Activated naive CD4-positive, alpha-beta T cell treated with anti-CD3 and anti-CD28 coated beads for 36 hours (primary cell): ENCODE results near the gene DAAM2. TPM values are rescaled to one million over a fixed set of nuclear protein-coding genes. Genes with fewer than 3 reads are reported as not detected.

Experiments used
- CTCF ChIA-PET: fragments of 350-600 bp; sonication (Branson Sonifier 250); formaldehyde crosslinking; loops from one replicate; lab custom pipeline; 2021; ENCODE audit warnings: antibody characterized with exemption; lab: Charles Lee
- DNase-seq: peaks from one replicate; pipeline ENCODE4 v3.0.0-alpha.2; 2020
- H3K27ac Mint-ChIP-seq: one replicate; pipeline ENCODE4 v1.8.0; 2021; ENCODE audit warnings: mild to moderate bottlenecking, mixed read lengths
- H3K27me3 Mint-ChIP-seq: one replicate; pipeline ENCODE4 v1.8.0; 2021; ENCODE audit warnings: low read depth, mixed read lengths
- H3K36me3 Mint-ChIP-seq: one replicate; pipeline ENCODE4 v1.8.0; 2021; ENCODE audit warnings: low read depth, mixed read lengths
- H3K4me1 Mint-ChIP-seq: one replicate; pipeline ENCODE4 v1.8.0; 2021; ENCODE audit warnings: low read depth, mixed read lengths
- H3K4me3 Mint-ChIP-seq: one replicate; pipeline ENCODE4 v1.8.0; 2021; ENCODE audit warnings: mild to moderate bottlenecking, moderate library complexity, mixed read lengths
- H3K9me3 Mint-ChIP-seq: one replicate; pipeline ENCODE4 v1.8.0; 2021; ENCODE audit warnings: mixed read lengths
- intact Hi-C: fragments of 100-400 bp; cut with micrococcal nuclease; formaldehyde crosslinking; loops from one replicate; pipeline ENCODE4 v1.15.1; 2023
- total RNA-seq, 2 experiments: library from RNA; stranded (reverse); gene quantifications; one replicate each; pipeline ENCODE4 v1.2.3, GENCODE V29; 2021

DAAM2 gene
- total RNA-seq, 2 experiments from 2014 or later = not detected

GRCh38 chr6:39792540-39793450, 619 bp downstream of the DAAM2 start:
- H3K36me3 Mint-ChIP-seq = no peaks in the 10 kb centered on the region
- DNase-seq = no peak
- no peak overlapping the region for H3K4me3 Mint-ChIP-seq
- peaks cover 41% of the 10 kb centered on the region for H3K27me3 Mint-ChIP-seq
- H3K4me1 Mint-ChIP-seq = peaks cover 5% of the 10 kb centered on the region
- CTCF ChIA-PET = interaction anchor here (0.6 kb wide), 1 partner anchor 17 kb away, joined by 3 read pairs; no protein-coding TSS in a partner anchor
- no peaks in the 10 kb centered on the region for H3K9me3 Mint-ChIP-seq
- intact Hi-C loops = no loop called here
- H3K27ac Mint-ChIP-seq = no peak overlapping the region

- no peaks in the 10 kb centered on the region for H3K9me3 Mint-ChIP-seq
- intact Hi-C loops = no loop called here
- H3K27me3 Mint-ChIP-seq = peaks cover 40% of the 10 kb centered on the region
- DNase-seq = no peak
- H3K27ac Mint-ChIP-seq = no peak overlapping the region
- H3K36me3 Mint-ChIP-seq = no peaks in the 10 kb centered on the region
- H3K4me1 Mint-ChIP-seq = peaks cover 5% of the 10 kb centered on the region
- CTCF ChIA-PET = interaction anchor here (0.6 kb wide), 1 partner anchor 16 kb away, joined by 3 read pairs; no protein-coding TSS in a partner anchor
- H3K4me3 Mint-ChIP-seq = no peak overlapping the region
Observed at GRCh38 chr6:39793516-39793915, 1.3 kb downstream of the DAAM2 start.

GRCh38 chr6:39794231-39794630, 2.1 kb downstream of the DAAM2 start:
- Mint-ChIP-seq H3K4me3 (no peak overlapping the region), H3K27me3 (peaks cover 38% of the 10 kb centered on the region), H3K36me3 (no peaks in the 10 kb centered on the region), H3K4me1 (peaks cover 5% of the 10 kb centered on the region), H3K9me3 (no peaks in the 10 kb centered on the region), H3K27ac (no peak overlapping the region)
- CTCF ChIA-PET = no interaction called here
- no peak for DNase-seq
- intact Hi-C loops = no loop called here

GRCh38 chr6:39797751-39798150, 5.6 kb downstream of the DAAM2 start:
- no peaks in the 10 kb centered on the region for H3K36me3 Mint-ChIP-seq
- peaks cover 28% of the 10 kb centered on the region for H3K27me3 Mint-ChIP-seq
- peaks cover under 1% of the 10 kb centered on the region for H3K4me1 Mint-ChIP-seq
- no peak for DNase-seq
- CTCF ChIA-PET = no interaction called here
- intact Hi-C loops = no loop called here
- H3K27ac Mint-ChIP-seq = no peak overlapping the region
- no peak overlapping the region for H3K4me3 Mint-ChIP-seq
- no peaks in the 10 kb centered on the region for H3K9me3 Mint-ChIP-seq

- Mint-ChIP-seq H3K4me3 (no peak overlapping the region), H3K27me3 (peaks cover 6% of the 10 kb centered on the region), H3K27ac (no peak overlapping the region), H3K4me1 (no peaks in the 10 kb centered on the region), H3K36me3 (no peaks in the 10 kb centered on the region), H3K9me3 (no peaks in the 10 kb centered on the region)
- intact Hi-C loops = no loop called here
- no peak for DNase-seq
- CTCF ChIA-PET = interaction anchor here (0.7 kb wide), 1 partner anchor 29 kb away, joined by 4 read pairs; no protein-coding TSS in a partner anchor
Observed at GRCh38 chr6:39800034-39801032, 8.2 kb downstream of the DAAM2 start.

GRCh38 chr6:39801456-39802251, 9.5 kb downstream of the DAAM2 start:
- no peaks in the 10 kb centered on the region for H3K4me1 Mint-ChIP-seq
- no peak overlapping the region for H3K4me3 Mint-ChIP-seq
- no peak overlapping the region for H3K27ac Mint-ChIP-seq
- CTCF ChIA-PET = no interaction called here
- no peak for DNase-seq
- intact Hi-C loops = no loop called here
- H3K27me3 Mint-ChIP-seq = peaks cover 5% of the 10 kb centered on the region
- H3K9me3 Mint-ChIP-seq = no peaks in the 10 kb centered on the region
- H3K36me3 Mint-ChIP-seq = no peaks in the 10 kb centered on the region

GRCh38 chr6:39803872-39804271, 11.7 kb downstream of the DAAM2 start:
- CTCF ChIA-PET = no interaction called here
- Mint-ChIP-seq H3K9me3 (no peaks in the 10 kb centered on the region), H3K4me3 (no peak overlapping the region), H3K4me1 (no peaks in the 10 kb centered on the region), H3K36me3 (no peaks in the 10 kb centered on the region), H3K27me3 (peaks cover 5% of the 10 kb centered on the region), H3K27ac (no peak overlapping the region)
- DNase-seq = no peak
- intact Hi-C loops = no loop called here

GRCh38 chr6:39804466-39805065, 12.4 kb downstream of the DAAM2 start:
- Mint-ChIP-seq H3K36me3 (no peaks in the 10 kb centered on the region), H3K4me1 (no peaks in the 10 kb centered on the region), H3K9me3 (no peaks in the 10 kb centered on the region), H3K27ac (no peak overlapping the region), H3K4me3 (no peak overlapping the region), H3K27me3 (peaks cover 5% of the 10 kb centered on the region)
- intact Hi-C loops = no loop called here
- no peak for DNase-seq
- CTCF ChIA-PET = no interaction called here

- intact Hi-C loops = no loop called here
- Mint-ChIP-seq H3K4me3 (no peak overlapping the region), H3K27me3 (peaks cover 5% of the 10 kb centered on the region), H3K27ac (no peak overlapping the region), H3K36me3 (no peaks in the 10 kb centered on the region), H3K9me3 (no peaks in the 10 kb centered on the region), H3K4me1 (no peaks in the 10 kb centered on the region)
- DNase-seq = no peak
- CTCF ChIA-PET = no interaction called here
Observed at GRCh38 chr6:39806278-39806677, 14.1 kb downstream of the DAAM2 start.

- CTCF ChIA-PET = interaction anchor here (0.6 kb wide), 1 partner anchor 17 kb away, joined by 3 read pairs; no protein-coding TSS in a partner anchor
- Mint-ChIP-seq H3K36me3 (no peaks in the 10 kb centered on the region), H3K4me3 (no peak overlapping the region), H3K27ac (no peak overlapping the region), H3K4me1 (no peaks in the 10 kb centered on the region), H3K27me3 (no peaks in the 10 kb centered on the region), H3K9me3 (no peaks in the 10 kb centered on the region)
- no peak for DNase-seq
- intact Hi-C loops = no loop called here
Observed at GRCh38 chr6:39808346-39808745, 16.2 kb downstream of the DAAM2 start.

- Mint-ChIP-seq H3K4me1 (no peaks in the 10 kb centered on the region), H3K36me3 (no peaks in the 10 kb centered on the region), H3K27me3 (peaks cover 2% of the 10 kb centered on the region), H3K27ac (no peak overlapping the region), H3K4me3 (no peak overlapping the region), H3K9me3 (no peaks in the 10 kb centered on the region)
- intact Hi-C loops = no loop called here
- CTCF ChIA-PET = interaction anchor here (1.2 kb wide), 1 partner anchor 57 kb away, joined by 3 read pairs; no protein-coding TSS in a partner anchor
- DNase-seq = no peak
Observed at GRCh38 chr6:39808964-39809363, 16.8 kb downstream of the DAAM2 start.
